Esophagus squamous epithelium (tissue), 4 donors: ENCODE data around the gene SLC4A1.

Experiments
- CTCF ChIP-seq, 6 experiments: fragments of 450-650 bp in 4 of 6; fragments of 200-600 bp in 2 of 6; sonication (generic) in 2 of 6; IDR thresholded peaks; one replicate each; pipeline ENCODE4 v1.5.1; 2016 to 2019; ENCODE audit warnings: antibody characterized with exemption in 6 of 6, mild to moderate bottlenecking in 4 of 6, moderate library complexity in 4 of 6
- POLR2A ChIP-seq, 4 donors: fragments of 450-650 bp; IDR thresholded peaks; one replicate each; pipeline ENCODE4 v1.6.1; 2017; ENCODE audit warnings: antibody characterized with exemption in 4 of 4, mild to moderate bottlenecking in 4 of 4, moderate library complexity in 3 of 4

GRCh38 chr17:44279346-44279665 lies 11.4 kb upstream of the SLC4A1 start:
- TF ChIP-seq POLR2A (IDR thresholded peaks at IDR 0.05) (no peak), CTCF (IDR thresholded peaks at IDR 0.05) (no peak)
